OCI-LY1 (cell line): Measurements from ENCODE around the gene SCN7A.
A peak's percentile ranks its signal among the peaks of the same experiment; 100 is the strongest.

Source experiments
- H2AFZ ChIP-seq: fragments of 200-600 bp; sonication (generic), shearing (Covaris generic); 2 replicates; pipeline ENCODE4 v1.6.0; 2014; ENCODE audit warnings: antibody characterized with exemption, mild to moderate bottlenecking, low read length
- H3F3A ChIP-seq: fragments of 200-600 bp; sonication (generic), shearing (Covaris generic); 2 replicates; pipeline ENCODE4 v1.6.0; 2014; ENCODE audit warnings: mild to moderate bottlenecking, antibody characterized with exemption, low read length, moderate library complexity; ENCODE audit not compliant: insufficient read depth
- H3K27ac ChIP-seq: fragments of 200-600 bp; sonication (generic); 2 replicates; pipeline ENCODE4 v1.5.1; 2014; ENCODE audit warnings: low read length, mixed run types, mild to moderate bottlenecking, low read depth; ENCODE audit not compliant: poor library complexity, severe bottlenecking
- H3K27me3 ChIP-seq: fragments of 200-600 bp; sonication (generic); 2 replicates; pipeline ENCODE4 v1.6.0; 2014; ENCODE audit warnings: antibody characterized with exemption, mild to moderate bottlenecking, low read length, moderate library complexity; ENCODE audit not compliant: insufficient read depth
- H3K36me3 ChIP-seq: fragments of 200-600 bp; sonication (generic); 2 replicates; pipeline ENCODE4 v1.6.1; 2014; ENCODE audit warnings: mild to moderate bottlenecking, antibody characterized with exemption, low read length, moderate library complexity, mixed read lengths; ENCODE audit not compliant: insufficient read depth
- H3K4me1 ChIP-seq: fragments of 200-600 bp; sonication (generic); 2 replicates; pipeline ENCODE4 v1.5.1; 2014; ENCODE audit warnings: mild to moderate bottlenecking, low read length, moderate library complexity; ENCODE audit not compliant: insufficient read depth, severe bottlenecking
- H3K4me2 ChIP-seq: fragments of 200-600 bp; sonication (generic), shearing (Covaris generic); 2 replicates; pipeline ENCODE4 v1.6.1; 2014; ENCODE audit warnings: low read length
- H3K4me3 ChIP-seq: fragments of 200-600 bp; sonication (generic); 2 replicates; pipeline ENCODE4 v1.5.1; 2014; ENCODE audit warnings: low read length, low read depth, mild to moderate bottlenecking, mixed read lengths; ENCODE audit not compliant: poor library complexity, severe bottlenecking
- H3K79me2 ChIP-seq: fragments of 200-600 bp; shearing (Covaris generic); 2 replicates; pipeline ENCODE4 v1.6.1; 2016; ENCODE audit warnings: mixed run types, low read length, mixed read lengths; ENCODE audit not compliant: insufficient read depth
- H3K9ac ChIP-seq: fragments of 200-600 bp; sonication (generic), shearing (Covaris generic); 2 replicates; pipeline ENCODE4 v1.6.1; 2014; ENCODE audit warnings: mild to moderate bottlenecking, low read length, mixed read lengths
- H3K9me2 ChIP-seq: fragments of 200-600 bp; sonication (generic), shearing (Covaris generic); 2 replicates; pipeline ENCODE4 v1.6.1; 2014; ENCODE audit warnings: low read depth, mild to moderate bottlenecking, low read length, mixed read lengths
- H3K9me3 ChIP-seq: fragments of 200-600 bp; shearing (Covaris generic); 2 replicates; pipeline ENCODE4 v1.6.1; 2014; ENCODE audit warnings: low read length, mixed read lengths
- H4K20me1 ChIP-seq: fragments of 200-600 bp; sonication (generic), shearing (Covaris generic); 2 replicates; pipeline ENCODE4 v1.6.0; 2016; ENCODE audit warnings: mild to moderate bottlenecking, low read length; ENCODE audit not compliant: insufficient read depth
- CTCF ChIP-seq: fragments of 200-600 bp; sonication (generic), shearing (Covaris generic); IDR thresholded peaks from 2 replicates; pipeline ENCODE4 v1.5.1; 2017; ENCODE audit warnings: mild to moderate bottlenecking, antibody characterized with exemption, low read length, moderate library complexity, mixed read lengths
- EZH2 ChIP-seq: fragments of 200-600 bp; sonication (generic), shearing (Covaris generic); IDR thresholded peaks from 2 replicates; pipeline ENCODE4 v1.8.0; 2017; ENCODE audit warnings: borderline replicate concordance, mixed run types, mild to moderate bottlenecking, antibody characterized with exemption, low read length, moderate library complexity, mixed read lengths

Gene SCN7A

GRCh38 chr2:166364476-166365161 is 129.4 kb downstream of the SCN7A start:
- Histone ChIP-seq H3K9me2 (no peaks in the 10 kb centered on the region), H3K9ac (no peak overlapping the region), H4K20me1 (no peaks in the 10 kb centered on the region), H3K36me3 (no peaks in the 10 kb centered on the region), H3K4me2 (no peak overlapping the region), H3K27ac (no peak overlapping the region), H3F3A (no peaks in the 10 kb centered on the region), H3K4me3 (no peak overlapping the region), H3K79me2 (no peaks in the 10 kb centered on the region), H3K4me1 (no peaks in the 10 kb centered on the region), H3K9me3 (no peaks in the 10 kb centered on the region), H2AFZ (no peak overlapping the region), H3K27me3 (no peaks in the 10 kb centered on the region)
- no peak for TF ChIP-seq EZH2

GRCh38 chr2:166361351-166362153 is 132.5 kb downstream of the SCN7A start:
- H3K9me2 ChIP-seq = no peaks in the 10 kb centered on the region
- no peaks in the 10 kb centered on the region for H3K27me3 ChIP-seq
- no peaks in the 10 kb centered on the region for H3K9me3 ChIP-seq
- no peaks in the 10 kb centered on the region for H3K4me1 ChIP-seq
- H2AFZ ChIP-seq = no peak overlapping the region
- H4K20me1 ChIP-seq = no peaks in the 10 kb centered on the region
- H3K79me2 ChIP-seq = no peaks in the 10 kb centered on the region
- H3K4me2 ChIP-seq = no peak overlapping the region
- no peaks in the 10 kb centered on the region for H3K36me3 ChIP-seq
- TF ChIP-seq CTCF (peak; percentile 53), EZH2 (no peak)
- H3F3A ChIP-seq = no peaks in the 10 kb centered on the region
- H3K27ac ChIP-seq = no peak overlapping the region
- H3K4me3 ChIP-seq = no peak overlapping the region
- H3K9ac ChIP-seq = no peak overlapping the region

- TF ChIP-seq CTCF = no peak
- no peak for TF ChIP-seq EZH2
- Histone ChIP-seq H3K27me3 (no peaks in the 10 kb centered on the region), H3K4me3 (no peak overlapping the region), H3K9me3 (no peaks in the 10 kb centered on the region), H4K20me1 (no peaks in the 10 kb centered on the region), H3K9ac (no peak overlapping the region), H3K79me2 (no peaks in the 10 kb centered on the region), H3K9me2 (no peaks in the 10 kb centered on the region), H2AFZ (no peak overlapping the region), H3K36me3 (no peaks in the 10 kb centered on the region), H3K4me1 (no peaks in the 10 kb centered on the region), H3K4me2 (no peak overlapping the region), H3K27ac (no peak overlapping the region), H3F3A (no peaks in the 10 kb centered on the region)
These were observed 133.1 kb downstream of the SCN7A start for GRCh38 chr2:166360906-166361305.
